Tibial artery (tissue), 4 donors: ENCODE results near the gene TIMM50.

ENCODE experiments used
- DNase-seq, 2 donors: peaks; one replicate each; pipeline ENCODE4 v3.0.0-alpha.2; 2019
- H3K27ac ChIP-seq, 2 donors: fragments of 200-600 bp; sonication (generic) in 1 of 2; 1 replicate in 1 of 2; 2 replicates in 1 of 2; pipeline ENCODE4 v1.5.1; 2018 to 2019; ENCODE audit warnings: mild to moderate bottlenecking in 1 of 2
- H3K27me3 ChIP-seq, 2 donors: fragments of 200-600 bp; sonication (generic) in 1 of 2; one replicate each; pipeline versions ENCODE4 v1.5.1 to v1.6.0; 2016 to 2019
- H3K36me3 ChIP-seq, 3 donors: fragments of 200-600 bp; sonication (generic) in 2 of 3; one replicate each; pipeline ENCODE4 v1.5.1; 2016 to 2019; ENCODE audit warnings: mild to moderate bottlenecking in 2 of 3
- H3K4me1 ChIP-seq, 4 donors: fragments of 200-600 bp; sonication (generic) in 2 of 4; 1 replicate in 3 of 4; 2 replicates in 1 of 4; pipeline ENCODE4 v1.5.1; 2016 to 2019
- H3K4me3 ChIP-seq, 2 donors: fragments of 200-600 bp; sonication (generic) in 1 of 2; 1 replicate in 1 of 2; 2 replicates in 1 of 2; pipeline ENCODE4 v1.5.1; 2018 to 2019; ENCODE audit warnings: mild to moderate bottlenecking in 2 of 2
- H3K9me3 ChIP-seq, 3 donors: fragments of 200-600 bp; sonication (generic) in 1 of 3; one replicate each; pipeline ENCODE4 v1.5.1; 2016 to 2019
- intact Hi-C: fragments of 100-400 bp; cut with DNase I; formaldehyde crosslinking; loops from one replicate; pipeline ENCODE4 v1.15.0; 2023; ENCODE audit warnings: low total_unique reads
- TF ChIP-seq, protein P1 (sequence below), 2 experiments: fragments of 200-600 bp in 1 of 2; fragments of 450-650 bp in 1 of 2; IDR thresholded peaks; one replicate each; pipeline ENCODE4 v1.5.1; 2017 to 2019; ENCODE audit warnings: antibody characterized with exemption in 2 of 2, mild to moderate bottlenecking in 1 of 2, moderate library complexity in 1 of 2

The TIMM50 gene

DNA sequence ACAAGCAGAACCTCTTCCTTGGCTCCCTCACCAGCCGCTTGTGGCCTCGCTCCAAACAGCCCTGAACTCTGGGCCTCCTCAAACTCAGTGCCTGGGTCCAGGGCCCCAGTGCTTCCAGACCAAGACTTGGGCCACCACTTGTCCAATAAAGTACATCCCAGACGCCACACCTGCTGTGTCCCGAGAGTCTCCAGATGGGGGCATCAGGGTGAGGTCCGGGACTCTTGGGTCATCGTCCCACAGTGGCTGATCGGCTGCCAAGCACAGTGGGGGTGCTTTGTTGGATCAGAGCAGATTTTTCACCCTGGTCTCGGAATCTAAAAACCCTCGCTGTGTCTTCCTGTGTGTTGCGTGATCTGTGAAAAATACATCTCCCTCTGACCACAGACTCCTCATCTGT is 9.1 kb downstream of the TIMM50 start:
- Histone ChIP-seq H3K4me1 (no peaks in the 10 kb centered on the region), H3K9me3 (no peaks in the 10 kb centered on the region), H3K27ac (no peak overlapping the region), H3K4me3 (no peak overlapping the region), H3K36me3 (peaks cover 49 to 68% (median 67%) of the 10 kb centered on the region in 3 donors), H3K27me3 (no peaks in the 10 kb centered on the region)
- DNase-seq: no peak
- intact Hi-C loops: no loop called here
- TF ChIP-seq, protein P1, sequence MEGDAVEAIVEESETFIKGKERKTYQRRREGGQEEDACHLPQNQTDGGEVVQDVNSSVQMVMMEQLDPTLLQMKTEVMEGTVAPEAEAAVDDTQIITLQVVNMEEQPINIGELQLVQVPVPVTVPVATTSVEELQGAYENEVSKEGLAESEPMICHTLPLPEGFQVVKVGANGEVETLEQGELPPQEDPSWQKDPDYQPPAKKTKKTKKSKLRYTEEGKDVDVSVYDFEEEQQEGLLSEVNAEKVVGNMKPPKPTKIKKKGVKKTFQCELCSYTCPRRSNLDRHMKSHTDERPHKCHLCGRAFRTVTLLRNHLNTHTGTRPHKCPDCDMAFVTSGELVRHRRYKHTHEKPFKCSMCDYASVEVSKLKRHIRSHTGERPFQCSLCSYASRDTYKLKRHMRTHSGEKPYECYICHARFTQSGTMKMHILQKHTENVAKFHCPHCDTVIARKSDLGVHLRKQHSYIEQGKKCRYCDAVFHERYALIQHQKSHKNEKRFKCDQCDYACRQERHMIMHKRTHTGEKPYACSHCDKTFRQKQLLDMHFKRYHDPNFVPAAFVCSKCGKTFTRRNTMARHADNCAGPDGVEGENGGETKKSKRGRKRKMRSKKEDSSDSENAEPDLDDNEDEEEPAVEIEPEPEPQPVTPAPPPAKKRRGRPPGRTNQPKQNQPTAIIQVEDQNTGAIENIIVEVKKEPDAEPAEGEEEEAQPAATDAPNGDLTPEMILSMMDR (IDR thresholded peaks at IDR 0.05): no peak

DNA sequence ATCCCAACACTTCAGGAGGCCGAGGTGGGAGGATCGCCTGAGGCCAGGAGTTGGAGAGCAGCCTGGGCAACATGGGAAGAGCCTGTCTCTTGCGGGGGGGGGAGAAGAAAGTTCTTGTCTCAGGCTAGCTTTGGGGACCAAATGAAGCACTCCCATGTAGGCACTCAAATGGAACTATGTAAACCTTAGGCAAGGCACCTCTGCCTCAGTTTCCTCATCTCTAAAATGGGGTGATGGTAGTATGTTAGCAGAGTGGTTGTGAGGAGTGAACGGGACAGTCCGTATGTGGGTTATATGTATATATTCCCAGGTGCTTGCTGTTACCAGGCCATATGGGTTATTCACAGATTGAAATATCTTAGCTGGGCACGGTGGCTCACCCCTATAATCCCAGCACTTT is 11.6 kb downstream of the TIMM50 start:
- DNase-seq: no peak
- TF ChIP-seq, protein P1 (IDR thresholded peaks at IDR 0.05): no peak
- no peak overlapping the region for H3K4me3 ChIP-seq
- peaks cover 0 to 15% of the 10 kb centered on the region in 2 donors for H3K27me3 ChIP-seq
- no peaks in the 10 kb centered on the region for H3K9me3 ChIP-seq
- intact Hi-C loops: no loop called here
- peaks cover 35 to 48% (median 43%) of the 10 kb centered on the region in 3 donors for H3K36me3 ChIP-seq
- no peaks in the 10 kb centered on the region for H3K4me1 ChIP-seq
- H3K27ac ChIP-seq: no peak overlapping the region

DNA sequence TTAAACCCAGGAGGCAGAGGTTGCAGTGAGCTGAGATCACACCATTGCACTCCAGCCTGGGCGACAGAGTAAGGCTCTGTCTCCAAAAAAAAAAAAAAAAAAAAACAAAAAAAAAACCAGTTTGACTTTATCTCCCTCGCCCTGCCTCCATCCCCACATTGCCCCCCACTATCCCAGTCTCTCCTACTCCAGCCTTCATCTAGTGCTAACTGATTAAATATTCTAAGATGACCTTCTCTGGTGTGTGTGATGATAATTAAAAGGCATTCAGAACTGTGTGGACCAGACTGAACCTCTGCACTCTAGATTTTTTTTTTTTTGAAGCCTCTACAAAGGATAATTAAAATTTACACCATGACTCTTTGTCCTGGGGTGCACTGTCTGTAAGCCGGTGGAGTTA is 12.2 kb downstream of the TIMM50 start:
- H3K4me1 ChIP-seq: peaks cover 0 to 3% (median 2%) of the 10 kb centered on the region in 4 donors
- no peaks in the 10 kb centered on the region for H3K9me3 ChIP-seq
- H3K36me3 ChIP-seq: peaks cover 33 to 45% (median 37%) of the 10 kb centered on the region in 3 donors
- intact Hi-C loops: no loop called here
- H3K27me3 ChIP-seq: peaks cover 0 to 20% of the 10 kb centered on the region in 2 donors
- TF ChIP-seq, protein P1 (IDR thresholded peaks at IDR 0.05): no peak
- H3K27ac ChIP-seq: no peak overlapping the region
- H3K4me3 ChIP-seq: no peak overlapping the region
- no peak for DNase-seq

DNA sequence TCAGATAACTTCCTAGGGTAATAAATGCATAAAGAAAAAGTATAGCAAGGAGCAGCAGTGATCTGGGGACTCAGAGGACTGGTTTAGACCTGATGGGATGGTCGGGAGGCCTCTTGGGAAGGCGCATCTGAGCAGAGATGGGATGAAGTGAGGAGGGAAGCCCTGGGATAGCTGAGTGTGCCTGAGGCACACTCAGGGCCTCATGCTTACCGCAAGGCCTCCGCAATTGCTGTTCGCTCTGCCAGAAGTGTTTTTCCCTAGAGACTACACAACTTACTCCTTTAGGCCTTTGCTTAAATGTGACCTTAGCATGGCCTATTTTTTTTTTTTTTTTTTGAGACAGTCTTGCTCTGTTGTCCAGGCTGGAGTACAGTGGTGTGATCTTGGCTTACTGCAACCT is 14.0 kb downstream of the TIMM50 start:
- H3K27me3 ChIP-seq: peaks cover 0 to 39% of the 10 kb centered on the region in 2 donors
- TF ChIP-seq, protein P1 (IDR thresholded peaks at IDR 0.05): no peak

DNA sequence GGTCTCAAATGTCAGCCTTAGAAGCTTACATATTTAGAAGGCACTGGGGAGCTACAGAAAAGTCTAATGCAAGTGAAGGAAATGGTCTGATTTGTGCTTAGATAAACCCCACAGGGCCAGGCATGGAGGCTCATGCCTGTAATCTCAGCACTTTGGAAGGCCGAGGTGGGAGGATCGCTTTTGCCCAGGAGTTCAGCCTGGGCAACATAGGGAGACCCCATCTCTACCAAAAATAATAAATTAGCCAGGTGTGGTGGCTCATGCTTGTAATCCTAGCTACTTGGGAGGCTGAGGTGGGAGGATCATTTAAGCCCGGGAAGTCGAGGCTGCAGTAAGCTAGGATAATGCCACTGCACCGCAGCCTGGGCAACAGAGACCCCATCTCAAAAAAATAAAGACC is 15.4 kb downstream of the TIMM50 start:
- intact Hi-C loops: no loop called here
- peaks cover 0 to 51% of the 10 kb centered on the region in 2 donors for H3K27me3 ChIP-seq

More for the DNA sequence above, 14.0 kb downstream of the TIMM50 start:
- no peak for DNase-seq
- Histone ChIP-seq H3K4me3 (no peak overlapping the region), H3K9me3 (no peaks in the 10 kb centered on the region), H3K27ac (no peak overlapping the region), H3K4me1 (peaks cover 0 to 18% (median 17%) of the 10 kb centered on the region in 4 donors), H3K36me3 (peaks cover 14 to 27% (median 19%) of the 10 kb centered on the region in 3 donors)
- intact Hi-C loops: no loop called here

More for the DNA sequence above, 15.4 kb downstream of the TIMM50 start:
- no peak for DNase-seq
- peaks cover under 1 to 13% (median 5%) of the 10 kb centered on the region in 3 donors for H3K36me3 ChIP-seq
- no peaks in the 10 kb centered on the region for H3K9me3 ChIP-seq
- peaks cover 0 to 18% (median 17%) of the 10 kb centered on the region in 4 donors for H3K4me1 ChIP-seq
- TF ChIP-seq, protein P1 (IDR thresholded peaks at IDR 0.05): no peak
- H3K27ac ChIP-seq: no peak overlapping the region
- no peak overlapping the region for H3K4me3 ChIP-seq
